Loucy (cell line): ENCODE measurements around the gene CHIC2.

Source experiments
- H2AFZ ChIP-seq: fragments of 200-600 bp; sonication (generic); 2 replicates; pipeline ENCODE4 v1.6.0; 2016; ENCODE audit warnings: antibody characterized with exemption, mild to moderate bottlenecking, low read length, moderate library complexity
- H3F3A ChIP-seq: fragments of 200-600 bp; 2 replicates; pipeline ENCODE4 v1.6.0; 2016; ENCODE audit warnings: antibody characterized with exemption, low read depth, mild to moderate bottlenecking
- H3K27me3 ChIP-seq: fragments of 200-600 bp; sonication (generic); 2 replicates; pipeline ENCODE4 v1.6.1; 2014; ENCODE audit warnings: low read length, mild to moderate bottlenecking; ENCODE audit not compliant: insufficient read depth, poor library complexity, severe bottlenecking
- H3K36me3 ChIP-seq: fragments of 200-600 bp; sonication (generic); 2 replicates; pipeline ENCODE4 v1.6.1; 2016; ENCODE audit warnings: low read length; ENCODE audit not compliant: insufficient read depth
- H3K4me1 ChIP-seq: fragments of 200-600 bp; sonication (generic); 2 replicates; pipeline ENCODE4 v1.5.1; 2014; ENCODE audit warnings: low read length, mild to moderate bottlenecking; ENCODE audit not compliant: insufficient read depth, poor library complexity, severe bottlenecking
- H3K4me2 ChIP-seq: fragments of 200-600 bp; sonication (generic); 2 replicates; pipeline ENCODE4 v1.6.0; 2014; ENCODE audit warnings: antibody characterized with exemption, low read length, low read depth, mild to moderate bottlenecking; ENCODE audit not compliant: poor library complexity, severe bottlenecking
- H3K4me3 ChIP-seq: fragments of 200-600 bp; sonication (generic); 2 replicates; pipeline ENCODE4 v1.5.1; 2014; ENCODE audit warnings: low read length, mild to moderate bottlenecking, mixed read lengths; ENCODE audit not compliant: poor library complexity, severe bottlenecking
- H3K79me2 ChIP-seq: fragments of 200-600 bp; sonication (generic); 2 replicates; pipeline ENCODE4 v1.6.1; 2014; ENCODE audit warnings: low read length; ENCODE audit not compliant: insufficient read depth
- H3K9ac ChIP-seq: fragments of 200-600 bp; sonication (generic); 2 replicates; pipeline ENCODE4 v1.6.0; 2014; ENCODE audit warnings: mild to moderate bottlenecking, low read depth, low read length, moderate library complexity; ENCODE audit not compliant: poor library complexity, severe bottlenecking
- H3K9me2 ChIP-seq: fragments of 200-600 bp; sonication (generic); replicated peaks from 2 replicates; pipeline ENCODE4 v1.6.1; 2016; ENCODE audit warnings: low read depth, low read length, mixed read lengths
- H3K9me3 ChIP-seq: fragments of 200-600 bp; sonication (generic); 2 replicates; pipeline ENCODE4 v1.6.1; 2014; ENCODE audit warnings: mild to moderate bottlenecking, antibody characterized with exemption, low read length, low read depth; ENCODE audit not compliant: insufficient read depth
- H4K20me1 ChIP-seq: fragments of 200-600 bp; sonication (generic); 2 replicates; pipeline ENCODE4 v1.6.0; 2014; ENCODE audit warnings: antibody characterized with exemption, low read length, mild to moderate bottlenecking; ENCODE audit not compliant: insufficient read depth, poor library complexity, severe bottlenecking
- CTCF ChIP-seq: fragments of 200-600 bp; sonication (generic); conservative IDR thresholded peaks from 2 replicates; pipeline ENCODE4 v1.5.1; 2014; ENCODE audit warnings: mild to moderate bottlenecking, antibody characterized with exemption, low read length
- EZH2phosphoT487 ChIP-seq: fragments of 200-600 bp; IDR thresholded peaks from 2 replicates; pipeline ENCODE4 v1.6.1; 2018; ENCODE audit warnings: antibody characterized with exemption, mild to moderate bottlenecking, moderate library complexity, borderline replicate concordance

CHIC2 gene

GRCh38 chr4:54098375-54098774 lies 34.0 kb upstream of the CHIC2 start:
- Histone ChIP-seq H4K20me1 (no peaks in the 10 kb centered on the region), H3K9me3 (no peaks in the 10 kb centered on the region), H3K4me1 (no peaks in the 10 kb centered on the region), H3K9ac (no peak overlapping the region), H3K36me3 (no peaks in the 10 kb centered on the region), H3K4me2 (no peak overlapping the region), H3K4me3 (no peak overlapping the region), H3K79me2 (no peaks in the 10 kb centered on the region), H2AFZ (0 out of 2 replicates have a peak overlapping the region, but pooled peaks have one; percentile 79), H3K27me3 (no peaks in the 10 kb centered on the region), H3F3A (no peaks in the 10 kb centered on the region), H3K9me2 (no peaks in the 10 kb centered on the region)
- TF ChIP-seq CTCF: no peak
- no peak for TF ChIP-seq EZH2phosphoT487

- no peak for TF ChIP-seq EZH2phosphoT487
- TF ChIP-seq CTCF: no peak
- no peaks in the 10 kb centered on the region for H3K27me3 ChIP-seq
Observed at GRCh38 chr4:54097152-54097551, 32.7 kb upstream of the CHIC2 start.

DNA sequence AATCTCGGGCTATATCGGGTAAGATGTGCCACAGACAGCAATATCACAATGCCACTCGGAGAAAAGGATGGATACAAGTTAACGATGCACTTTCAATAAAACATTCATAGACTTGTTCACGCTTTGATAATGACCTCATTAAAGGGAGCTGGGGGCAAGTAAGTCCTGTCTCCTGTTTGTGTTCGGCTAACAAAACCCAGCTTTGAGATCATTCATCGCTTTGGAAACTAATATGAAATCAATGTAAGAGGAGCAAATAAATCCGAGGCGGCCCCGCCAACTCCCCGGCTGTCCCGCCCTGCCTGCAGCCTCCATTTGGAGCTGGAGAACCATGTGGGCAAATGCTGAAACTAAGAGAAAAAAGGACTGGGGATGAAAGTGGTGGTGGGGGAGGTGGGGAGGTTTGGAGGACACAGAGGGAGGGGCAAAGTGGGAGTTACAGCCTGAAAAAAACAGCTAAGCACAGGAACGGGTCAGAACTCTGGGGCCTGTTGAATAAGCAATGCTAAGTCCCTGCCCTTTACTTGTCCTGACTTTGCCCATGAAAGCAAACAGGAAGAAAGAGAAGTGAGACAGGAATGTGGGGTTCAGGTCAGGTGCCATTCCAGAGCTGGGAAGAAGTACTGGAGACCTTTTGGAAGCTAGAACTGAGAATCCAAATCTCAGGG lies 32.0 kb upstream of the CHIC2 start:
- Histone ChIP-seq H3K36me3 (no peaks in the 10 kb centered on the region), H3K4me3 (no peak overlapping the region), H3K27me3 (no peaks in the 10 kb centered on the region), H3K79me2 (no peaks in the 10 kb centered on the region), H3K4me2 (no peak overlapping the region), H3K9me2 (no peaks in the 10 kb centered on the region), H3K9ac (no peak overlapping the region), H2AFZ (no peak overlapping the region), H3K9me3 (no peaks in the 10 kb centered on the region), H3F3A (no peaks in the 10 kb centered on the region), H4K20me1 (no peaks in the 10 kb centered on the region), H3K4me1 (no peaks in the 10 kb centered on the region)
- TF ChIP-seq EZH2phosphoT487 (no peak), CTCF (no peak)

More at GRCh38 chr4:54097152-54097551, 32.7 kb upstream of the CHIC2 start:
- Histone ChIP-seq H3K9ac (no peak overlapping the region), H3K4me1 (no peaks in the 10 kb centered on the region), H4K20me1 (no peaks in the 10 kb centered on the region), H3K4me2 (no peak overlapping the region), H3K9me3 (no peaks in the 10 kb centered on the region), H3K9me2 (no peaks in the 10 kb centered on the region), H3F3A (no peaks in the 10 kb centered on the region), H3K79me2 (no peaks in the 10 kb centered on the region), H3K36me3 (no peaks in the 10 kb centered on the region), H2AFZ (no peak overlapping the region), H3K4me3 (no peak overlapping the region)
